Stimulated activated CD8-positive, alpha-beta memory T cell treated with anti-CD3 and anti-CD28 coated beads, Interleukin-4, amount 100 ng/mL, for 1 hour (primary cell): Measurements from ENCODE around the gene BMAL1.

Source experiments
- DNase-seq, 2 donors: peaks; one replicate each; pipeline ENCODE4 v3.0.0-alpha.2; 2020; ENCODE audit warnings: low read depth in 2 of 2, low spot score in 1 of 2

The BMAL1 gene

GRCh38 chr11:13339195-13340153 is 61.9 kb downstream of the BMAL1 start:
- no peak for DNase-seq

- DNase-seq = no peak
Measured at GRCh38 chr11:13341026-13341425, 63.4 kb downstream of the BMAL1 start.

GRCh38 chr11:13343067-13343466 is 65.5 kb downstream of the BMAL1 start:
- no peak for DNase-seq

GRCh38 chr11:13343931-13344717 is 66.5 kb downstream of the BMAL1 start:
- DNase-seq = peak; percentile 30 to 32

GRCh38 chr11:13344818-13345217 is 67.2 kb downstream of the BMAL1 start:
- no peak for DNase-seq

- no peak for DNase-seq
Measured at GRCh38 chr11:13346470-13346869, 68.9 kb downstream of the BMAL1 start.

- no peak for DNase-seq
Measured at GRCh38 chr11:13347901-13348300, 70.3 kb downstream of the BMAL1 start.

- no peak for DNase-seq
Measured at GRCh38 chr11:13348305-13348704, 70.7 kb downstream of the BMAL1 start.

- DNase-seq = no peak
Measured at GRCh38 chr11:13349046-13349445, 71.5 kb downstream of the BMAL1 start.

- DNase-seq = no peak
Measured at GRCh38 chr11:13349581-13349980, 72.0 kb downstream of the BMAL1 start.

- DNase-seq = no peak
Measured at GRCh38 chr11:13352711-13353110, 75.1 kb downstream of the BMAL1 start.

- no peak for DNase-seq
Measured at GRCh38 chr11:13354335-13354734, 76.7 kb downstream of the BMAL1 start.

- DNase-seq = no peak
Measured at GRCh38 chr11:13355191-13355590, 77.6 kb downstream of the BMAL1 start.

- no peak for DNase-seq
Measured at GRCh38 chr11:13357232-13357631, 79.6 kb downstream of the BMAL1 start.

GRCh38 chr11:13358596-13359270 is 81.1 kb downstream of the BMAL1 start:
- no peak for DNase-seq

- no peak for DNase-seq
Measured at GRCh38 chr11:13362596-13363109, 85.1 kb downstream of the BMAL1 start.

- DNase-seq = no peak
Measured at GRCh38 chr11:13364388-13364787, 86.8 kb downstream of the BMAL1 start.

GRCh38 chr11:13366266-13367026 is 88.9 kb downstream of the BMAL1 start:
- no peak for DNase-seq

- DNase-seq = no peak
Measured at GRCh38 chr11:13367115-13367514, 89.5 kb downstream of the BMAL1 start.

- no peak for DNase-seq
Measured at GRCh38 chr11:13368041-13368446, 90.5 kb downstream of the BMAL1 start.

- DNase-seq = no peak
Measured at GRCh38 chr11:13373216-13373615, 95.6 kb downstream of the BMAL1 start.
